Osteoblast (primary cell): ENCODE data around the gene WDFY1. TPM values are rescaled to one million over a fixed set of nuclear protein-coding genes. Genes with fewer than 3 reads are reported as not detected.

Experiments
- DNase-seq: peaks from one replicate; pipeline ENCODE4 v3.0.0; 2011; ENCODE audit warnings: low spot score, mixed read lengths; ENCODE audit not compliant: insufficient read length; ENCODE audit errors: missing footprints
- H2AFZ ChIP-seq: 2 replicates; pipeline ENCODE4 v1.6.0; 2011; ENCODE audit warnings: mild to moderate bottlenecking, low read length
- H3K27ac ChIP-seq: 2 replicates; pipeline ENCODE4 v1.5.1; 2011; ENCODE audit warnings: mild to moderate bottlenecking, low read depth, low read length, moderate library complexity
- H3K27me3 ChIP-seq: 2 replicates; pipeline ENCODE4 v1.6.0; 2012; ENCODE audit warnings: mild to moderate bottlenecking, control low read depth, inconsistent platforms, low read length, moderate library complexity; ENCODE audit not compliant: insufficient read depth
- H3K36me3 ChIP-seq: 2 replicates; pipeline ENCODE4 v1.5.1; 2011; ENCODE audit warnings: mild to moderate bottlenecking, low read length, control low read depth, moderate library complexity; ENCODE audit not compliant: insufficient read depth
- H3K4me1 ChIP-seq: 2 replicates; pipeline ENCODE4 v1.5.1; 2011; ENCODE audit warnings: mild to moderate bottlenecking, low read length, control low read depth, moderate library complexity; ENCODE audit not compliant: insufficient read depth
- H3K4me2 ChIP-seq: 2 replicates; pipeline ENCODE4 v1.6.0; 2011; ENCODE audit warnings: mild to moderate bottlenecking, low read length; ENCODE audit not compliant: insufficient read depth
- H3K4me3 ChIP-seq: fragments of 200-600 bp; sonication (generic); 3 replicates; pipeline ENCODE4 v1.5.1; 2012; ENCODE audit warnings: mild to moderate bottlenecking, low read length, inconsistent platforms; ENCODE audit not compliant: insufficient read depth
- H3K79me2 ChIP-seq: 2 replicates; pipeline ENCODE4 v1.6.0; 2012; ENCODE audit warnings: mild to moderate bottlenecking, low read length, control low read depth, inconsistent platforms; ENCODE audit not compliant: insufficient read depth
- H3K9me3 ChIP-seq: 2 replicates; pipeline ENCODE4 v1.5.1; 2011; ENCODE audit warnings: low read depth, low read length, control low read depth
- H4K20me1 ChIP-seq: 2 replicates; pipeline ENCODE4 v1.6.0; 2012; ENCODE audit warnings: mild to moderate bottlenecking, low read length, control low read depth; ENCODE audit not compliant: insufficient read depth
- total RNA-seq: library from RNA; depleted of rRNA; stranded (reverse); fragments of >200 nt; gene quantifications from 2 replicates; pipeline ENCODE4 v1.2.3, GENCODE V29; 2012
- TF ChIP-seq, protein P1 (sequence below): IDR thresholded peaks from 2 replicates; pipeline ENCODE4 v1.5.1; 2011; ENCODE audit warnings: mild to moderate bottlenecking, low read depth, low read length, moderate library complexity; ENCODE audit errors: extremely low read depth

Gene WDFY1
- total RNA-seq, 1 donor, result 74.6 TPM

DNA sequence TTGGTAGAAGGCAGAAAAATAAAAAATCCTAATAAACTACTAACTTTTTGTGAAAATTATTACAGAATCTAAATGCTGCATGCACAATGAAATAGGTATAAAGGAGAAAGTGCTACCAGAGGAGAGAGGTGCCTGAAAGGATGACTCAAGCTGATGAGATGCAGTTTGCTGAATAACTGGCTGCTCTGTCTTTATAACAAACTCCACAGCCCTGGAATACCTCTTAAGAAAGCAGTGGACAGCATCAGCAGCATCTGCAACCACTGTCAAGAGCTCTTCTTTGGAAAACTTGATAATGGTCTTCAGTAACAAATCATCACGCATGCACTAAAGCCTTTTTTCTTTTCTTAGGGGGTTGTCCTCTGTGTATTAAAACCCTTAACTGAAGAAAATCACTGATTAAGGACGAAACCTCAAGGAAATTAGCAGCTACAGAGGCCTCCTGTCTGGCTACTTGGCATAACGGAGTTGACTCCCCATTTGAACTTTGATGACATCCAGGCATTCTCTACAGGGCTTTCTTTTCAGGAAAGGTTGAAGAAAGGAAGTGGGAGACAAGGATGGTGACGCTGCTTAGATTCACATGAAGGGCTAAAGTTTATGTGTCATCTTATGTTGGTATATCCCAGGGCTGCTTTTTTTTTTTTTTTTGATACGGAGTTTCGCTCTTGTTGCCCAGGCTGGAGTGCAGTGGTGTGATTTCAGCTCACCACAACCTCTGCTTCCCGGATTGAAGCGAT lies 28.8 kb downstream of the WDFY1 start:
- no peak overlapping the region for H2AFZ ChIP-seq
- TF ChIP-seq, protein P1, sequence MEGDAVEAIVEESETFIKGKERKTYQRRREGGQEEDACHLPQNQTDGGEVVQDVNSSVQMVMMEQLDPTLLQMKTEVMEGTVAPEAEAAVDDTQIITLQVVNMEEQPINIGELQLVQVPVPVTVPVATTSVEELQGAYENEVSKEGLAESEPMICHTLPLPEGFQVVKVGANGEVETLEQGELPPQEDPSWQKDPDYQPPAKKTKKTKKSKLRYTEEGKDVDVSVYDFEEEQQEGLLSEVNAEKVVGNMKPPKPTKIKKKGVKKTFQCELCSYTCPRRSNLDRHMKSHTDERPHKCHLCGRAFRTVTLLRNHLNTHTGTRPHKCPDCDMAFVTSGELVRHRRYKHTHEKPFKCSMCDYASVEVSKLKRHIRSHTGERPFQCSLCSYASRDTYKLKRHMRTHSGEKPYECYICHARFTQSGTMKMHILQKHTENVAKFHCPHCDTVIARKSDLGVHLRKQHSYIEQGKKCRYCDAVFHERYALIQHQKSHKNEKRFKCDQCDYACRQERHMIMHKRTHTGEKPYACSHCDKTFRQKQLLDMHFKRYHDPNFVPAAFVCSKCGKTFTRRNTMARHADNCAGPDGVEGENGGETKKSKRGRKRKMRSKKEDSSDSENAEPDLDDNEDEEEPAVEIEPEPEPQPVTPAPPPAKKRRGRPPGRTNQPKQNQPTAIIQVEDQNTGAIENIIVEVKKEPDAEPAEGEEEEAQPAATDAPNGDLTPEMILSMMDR, result no peak
- H3K4me2 ChIP-seq, result no peak overlapping the region
- H3K27ac ChIP-seq, result no peak overlapping the region
- H3K4me3 ChIP-seq, result no peak overlapping the region
- H3K4me1 ChIP-seq, result peaks cover 12% of the 10 kb centered on the region
- no peak for DNase-seq
- peaks cover 33% of the 10 kb centered on the region for H4K20me1 ChIP-seq
- no peaks in the 10 kb centered on the region for H3K27me3 ChIP-seq
- peaks cover 34% of the 10 kb centered on the region for H3K36me3 ChIP-seq
- no peaks in the 10 kb centered on the region for H3K9me3 ChIP-seq
- peaks cover 88% of the 10 kb centered on the region for H3K79me2 ChIP-seq

DNA sequence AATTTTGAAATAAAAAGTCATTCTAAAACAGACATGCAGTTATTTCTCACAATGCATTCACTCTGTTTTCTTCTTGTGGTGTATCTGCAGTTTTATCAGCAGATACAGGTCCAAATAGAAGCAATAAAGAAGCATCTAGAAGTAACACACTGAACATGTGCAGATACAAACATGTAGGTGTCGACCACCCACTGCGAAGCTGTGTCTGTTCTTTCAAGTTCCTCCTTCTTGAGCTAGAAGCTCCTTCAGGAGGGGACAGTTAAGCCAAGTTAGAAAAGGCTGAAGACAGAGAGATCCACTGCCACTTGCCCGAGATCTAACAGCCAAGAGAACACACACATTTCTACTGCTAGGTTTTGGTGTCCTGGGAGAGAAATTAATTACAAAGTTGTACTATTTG lies 30.1 kb downstream of the WDFY1 start:
- H4K20me1 ChIP-seq, result peaks cover 27% of the 10 kb centered on the region
- TF ChIP-seq, protein P1, result no peak
- no peak overlapping the region for H2AFZ ChIP-seq
- H3K27me3 ChIP-seq, result no peaks in the 10 kb centered on the region
- peaks cover 36% of the 10 kb centered on the region for H3K36me3 ChIP-seq
- H3K4me3 ChIP-seq, result no peak overlapping the region
- H3K4me1 ChIP-seq, result peaks cover 12% of the 10 kb centered on the region
- no peaks in the 10 kb centered on the region for H3K9me3 ChIP-seq
- no peak overlapping the region for H3K27ac ChIP-seq
- H3K4me2 ChIP-seq, result no peak overlapping the region
- peaks cover 88% of the 10 kb centered on the region for H3K79me2 ChIP-seq
- DNase-seq, result no peak

DNA sequence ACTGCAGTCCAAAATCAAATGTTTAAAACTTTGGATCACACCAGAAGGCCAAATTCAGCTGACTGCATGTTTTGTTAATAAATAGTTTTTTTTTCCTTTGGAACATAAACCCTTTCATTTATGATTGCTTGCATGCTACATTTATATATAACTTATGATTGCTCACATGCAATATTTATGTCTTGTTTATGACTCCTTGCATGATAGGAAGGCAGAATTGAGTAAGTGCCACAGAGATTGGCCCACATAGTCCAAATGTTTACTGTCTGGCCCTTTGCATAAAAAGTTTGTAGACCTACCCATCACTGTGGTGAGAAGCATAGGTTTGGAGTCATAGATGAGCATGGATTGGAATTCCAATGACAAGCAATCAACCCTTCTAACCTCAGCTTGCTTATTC lies 30.8 kb downstream of the WDFY1 start:
- Histone ChIP-seq H3K4me3 (no peak overlapping the region), H3K79me2 (peaks cover 88% of the 10 kb centered on the region), H3K27ac (no peak overlapping the region), H4K20me1 (peaks cover 26% of the 10 kb centered on the region), H3K4me2 (no peak overlapping the region), H3K27me3 (no peaks in the 10 kb centered on the region), H3K36me3 (peaks cover 42% of the 10 kb centered on the region), H2AFZ (no peak overlapping the region), H3K4me1 (peaks cover 12% of the 10 kb centered on the region), H3K9me3 (no peaks in the 10 kb centered on the region)
- TF ChIP-seq, protein P1, result no peak
- DNase-seq, result no peak

DNA sequence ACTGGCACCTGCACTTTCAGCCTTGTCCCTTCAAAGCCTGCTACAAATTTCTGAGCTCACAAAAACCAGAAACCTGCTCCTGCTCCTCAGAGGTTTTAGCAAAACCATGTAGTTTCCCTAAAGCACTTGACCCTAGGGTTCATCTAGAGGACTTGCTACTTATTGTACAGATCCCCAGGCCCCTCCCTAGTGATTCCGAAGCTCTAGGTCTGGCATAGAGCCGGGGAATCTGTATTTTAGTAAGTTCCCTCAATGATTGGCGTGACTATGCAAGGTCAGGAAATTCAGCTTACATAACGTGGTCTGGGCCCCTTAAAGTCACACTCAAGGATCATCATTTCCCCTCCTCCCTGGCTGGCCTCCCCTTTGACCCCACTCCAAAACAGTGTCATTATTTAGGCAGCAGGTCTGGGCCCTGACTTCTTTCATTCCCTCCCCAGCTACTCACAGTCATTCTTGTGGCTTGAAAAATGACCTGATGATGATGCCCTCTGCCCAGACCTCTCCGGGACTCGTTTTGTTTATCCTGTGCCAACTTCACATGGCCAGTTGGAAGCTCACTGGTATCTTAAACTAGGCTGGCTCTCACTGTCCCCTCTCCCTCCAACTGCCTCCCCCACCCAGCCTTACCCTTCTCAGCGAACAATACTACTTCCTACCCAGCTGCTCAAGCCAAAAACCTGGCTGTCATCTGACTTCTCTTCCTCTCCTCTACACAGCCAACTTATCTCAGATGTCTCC lies 36.0 kb downstream of the WDFY1 start:
- no peak overlapping the region for H3K4me2 ChIP-seq
- TF ChIP-seq, protein P1, result no peak
- H4K20me1 ChIP-seq, result peaks cover 26% of the 10 kb centered on the region
- peaks cover 8% of the 10 kb centered on the region for H3K4me1 ChIP-seq
- DNase-seq, result no peak
- H2AFZ ChIP-seq, result no peak overlapping the region
- H3K9me3 ChIP-seq, result no peaks in the 10 kb centered on the region
- peak overlapping the region; percentile 8 for H3K27ac ChIP-seq
- H3K27me3 ChIP-seq, result no peaks in the 10 kb centered on the region
- peaks cover 29% of the 10 kb centered on the region for H3K36me3 ChIP-seq
- no peak overlapping the region for H3K4me3 ChIP-seq
- H3K79me2 ChIP-seq, result peaks cover 86% of the 10 kb centered on the region
